Stimulated activated CD4-positive, alpha-beta T cell treated with anti-CD3 and anti-CD28 coated beads, Interleukin-2, amount 100 ng/mL, for 4 hours (primary cell): ENCODE measurements around the gene PPARA.

Experiments used
- DNase-seq: peaks from one replicate; pipeline ENCODE4 v3.0.0-alpha.2; 2020; ENCODE audit warnings: low read depth

The PPARA gene

GRCh38 chr22:46113910-46114517, 36.3 kb upstream of the PPARA start:
- no peak for DNase-seq

- no peak for DNase-seq
Measured at GRCh38 chr22:46114518-46115387, 35.6 kb upstream of the PPARA start.

GRCh38 chr22:46115388-46115678, 35.0 kb upstream of the PPARA start:
- no peak for DNase-seq

GRCh38 chr22:46115755-46116490, 34.4 kb upstream of the PPARA start:
- DNase-seq, result no peak

GRCh38 chr22:46116491-46116958, 33.8 kb upstream of the PPARA start:
- DNase-seq, result peak; percentile 75

GRCh38 chr22:46117206-46118199, 32.8 kb upstream of the PPARA start:
- DNase-seq, result no peak

- DNase-seq, result no peak
Measured at GRCh38 chr22:46119093-46119728, 31.1 kb upstream of the PPARA start.

GRCh38 chr22:46119729-46120419, 30.5 kb upstream of the PPARA start:
- DNase-seq, result no peak

- DNase-seq, result no peak
Measured at GRCh38 chr22:46120420-46120737, 29.9 kb upstream of the PPARA start.

- DNase-seq, result no peak
Measured at GRCh38 chr22:46121079-46121478, 29.2 kb upstream of the PPARA start.

- no peak for DNase-seq
Measured at GRCh38 chr22:46121523-46122287, 28.6 kb upstream of the PPARA start.

GRCh38 chr22:46122511-46122971, 27.8 kb upstream of the PPARA start:
- peak; percentile 51 for DNase-seq

- no peak for DNase-seq
Measured at GRCh38 chr22:46122980-46123693, 27.2 kb upstream of the PPARA start.

- no peak for DNase-seq
Measured at GRCh38 chr22:46123694-46124382, 26.5 kb upstream of the PPARA start.

GRCh38 chr22:46124383-46125144, 25.8 kb upstream of the PPARA start:
- no peak for DNase-seq

GRCh38 chr22:46125311-46125710, 25.0 kb upstream of the PPARA start:
- DNase-seq, result no peak

- DNase-seq, result no peak
Measured at GRCh38 chr22:46125816-46126765, 24.2 kb upstream of the PPARA start.
